GM12872 (cell line): ENCODE data around the gene RAD51B.

Source experiments
- TF ChIP-seq, protein P1 (sequence below): IDR thresholded peaks from 3 replicates; pipeline ENCODE4 v1.5.1; 2011; ENCODE audit warnings: low read depth, mild to moderate bottlenecking, low read length, moderate library complexity; ENCODE audit not compliant: insufficient read depth

RAD51B gene

GRCh38 chr14:68761391-68761790 is 941.8 kb downstream of the RAD51B start:
- TF ChIP-seq, protein P1, sequence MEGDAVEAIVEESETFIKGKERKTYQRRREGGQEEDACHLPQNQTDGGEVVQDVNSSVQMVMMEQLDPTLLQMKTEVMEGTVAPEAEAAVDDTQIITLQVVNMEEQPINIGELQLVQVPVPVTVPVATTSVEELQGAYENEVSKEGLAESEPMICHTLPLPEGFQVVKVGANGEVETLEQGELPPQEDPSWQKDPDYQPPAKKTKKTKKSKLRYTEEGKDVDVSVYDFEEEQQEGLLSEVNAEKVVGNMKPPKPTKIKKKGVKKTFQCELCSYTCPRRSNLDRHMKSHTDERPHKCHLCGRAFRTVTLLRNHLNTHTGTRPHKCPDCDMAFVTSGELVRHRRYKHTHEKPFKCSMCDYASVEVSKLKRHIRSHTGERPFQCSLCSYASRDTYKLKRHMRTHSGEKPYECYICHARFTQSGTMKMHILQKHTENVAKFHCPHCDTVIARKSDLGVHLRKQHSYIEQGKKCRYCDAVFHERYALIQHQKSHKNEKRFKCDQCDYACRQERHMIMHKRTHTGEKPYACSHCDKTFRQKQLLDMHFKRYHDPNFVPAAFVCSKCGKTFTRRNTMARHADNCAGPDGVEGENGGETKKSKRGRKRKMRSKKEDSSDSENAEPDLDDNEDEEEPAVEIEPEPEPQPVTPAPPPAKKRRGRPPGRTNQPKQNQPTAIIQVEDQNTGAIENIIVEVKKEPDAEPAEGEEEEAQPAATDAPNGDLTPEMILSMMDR = no peak

DNA sequence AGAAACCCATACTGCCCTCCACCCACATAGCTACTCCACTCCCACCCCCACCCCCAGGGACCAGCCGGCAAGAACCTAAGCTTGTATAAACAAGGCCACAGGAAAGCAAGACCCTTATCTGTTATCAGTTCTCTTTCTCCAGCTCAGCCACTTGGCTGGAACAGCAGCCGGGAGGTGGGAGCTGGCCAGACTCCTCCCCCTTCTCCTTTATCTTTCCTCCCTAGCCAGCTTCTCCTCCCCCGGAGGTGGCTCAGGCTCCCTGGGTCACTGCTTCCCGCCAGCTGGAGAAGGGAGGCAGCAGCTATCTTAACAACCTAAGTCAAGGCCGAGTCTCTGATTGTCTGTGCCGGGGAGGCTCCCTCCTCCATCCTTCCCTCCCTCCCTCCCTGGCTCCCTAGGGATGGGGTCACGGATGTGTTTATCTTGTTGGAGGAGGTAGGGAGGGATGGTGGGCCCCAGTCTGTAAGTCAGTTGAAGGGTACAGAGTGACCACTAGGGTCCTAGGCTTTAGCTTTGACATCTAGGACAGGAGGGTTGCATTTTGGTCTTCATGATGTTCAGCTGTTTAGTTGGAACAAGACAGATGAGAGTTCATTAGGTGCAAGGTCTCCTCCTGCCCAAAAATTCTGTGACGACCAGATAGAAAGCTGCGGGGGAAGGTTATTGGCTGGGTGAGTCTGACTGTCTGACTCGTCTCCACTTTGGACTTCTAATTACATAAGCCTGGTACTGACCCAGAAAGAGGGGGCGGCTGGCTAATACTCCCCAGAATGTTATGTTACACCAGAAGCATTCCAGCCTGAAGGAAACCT is 943.6 kb downstream of the RAD51B start:
- TF ChIP-seq, protein P1 = no peak

- TF ChIP-seq, protein P1 = no peak
Measured at GRCh38 chr14:68766299-68767247, 947.0 kb downstream of the RAD51B start.

GRCh38 chr14:68767248-68767645 is 947.7 kb downstream of the RAD51B start:
- TF ChIP-seq, protein P1 = no peak

- TF ChIP-seq, protein P1 = no peak
Measured at GRCh38 chr14:68768316-68768715, 948.7 kb downstream of the RAD51B start.

- TF ChIP-seq, protein P1 = no peak
Measured at GRCh38 chr14:68770051-68770450, 950.5 kb downstream of the RAD51B start.
